Thoracic aorta (tissue), 2 donors: ENCODE results near the gene PLA2G3. TPM values are rescaled to one million over a fixed set of nuclear protein-coding genes. Genes with fewer than 3 reads are reported as not detected.
A peak's percentile ranks its signal among the peaks of the same experiment; 100 is the strongest.

Experiments
- ATAC-seq: fragments of 150-250 bp; one replicate; pipeline ENCODE4 v1.8.0; 2017; ENCODE audit warnings: low read depth; ENCODE audit not compliant: insufficient number of reproducible peaks, low FRiP score
- DNase-seq: peaks from one replicate; pipeline ENCODE4 v3.0.0-alpha.2; 2020; ENCODE audit warnings: low spot score
- H3K27ac ChIP-seq, 2 donors: fragments of 200-600 bp; sonication (generic); 1 replicate in 1 of 2; 2 replicates in 1 of 2; pipeline ENCODE4 v1.5.1; 2016; ENCODE audit warnings: mild to moderate bottlenecking in 2 of 2, moderate library complexity in 2 of 2
- H3K27me3 ChIP-seq: fragments of 200-600 bp; sonication (generic); replicated peaks from 2 replicates; pipeline ENCODE4 v1.6.0; 2016; ENCODE audit warnings: mild to moderate bottlenecking; ENCODE audit not compliant: insufficient read depth
- H3K36me3 ChIP-seq: fragments of 200-600 bp; sonication (generic); one replicate; pipeline ENCODE4 v1.5.1; 2016
- H3K4me1 ChIP-seq, 2 donors: fragments of 200-600 bp; sonication (generic); 1 replicate in 1 of 2; 2 replicates in 1 of 2; pipeline versions ENCODE4 v1.5.1 to v1.6.0; 2016; ENCODE audit warnings: low read depth in 2 of 2, mild to moderate bottlenecking in 1 of 2; ENCODE audit not compliant: control insufficient read depth in 1 of 2
- H3K4me3 ChIP-seq: fragments of 200-600 bp; sonication (generic); 2 replicates; pipeline ENCODE4 v1.5.1; 2016; ENCODE audit warnings: mild to moderate bottlenecking
- H3K9me3 ChIP-seq: fragments of 200-600 bp; sonication (generic); 2 replicates; pipeline ENCODE4 v1.5.1; 2016
- CTCF ChIP-seq: fragments of 200-600 bp; sonication (generic); IDR thresholded peaks from one replicate; pipeline ENCODE4 v1.5.1; 2019; ENCODE audit warnings: antibody characterized with exemption
- total RNA-seq, 2 donors: library from RNA; depleted of rRNA; stranded (reverse); fragments of >200 nt; gene quantifications; one replicate each; pipeline versions ENCODE4 v1.1.0 to v1.2.3, GENCODE V29; 2016

PLA2G3 gene
- total RNA-seq = not detected

- ATAC-seq (no peak), DNase-seq (no peak)
Measured at GRCh38 chr22:31139866-31140716, at the start of gene PLA2G3. PLA2G3 (minus strand) TSS chr22:31140508; CDS start chr22:31140354, 154 bp downstream.

GRCh38 chr22:31187627-31188026, 47.3 kb upstream of the PLA2G3 start:
- ATAC-seq (no peak), DNase-seq (no peak)
- H3K27ac ChIP-seq = no peak overlapping the region
- H3K27me3 ChIP-seq = no peaks in the 10 kb centered on the region
- H3K4me1 ChIP-seq = no peaks in the 10 kb centered on the region
- H3K36me3 ChIP-seq = peaks cover 13% of the 10 kb centered on the region
- no peak for TF ChIP-seq CTCF
- H3K9me3 ChIP-seq = no peaks in the 10 kb centered on the region
- H3K4me3 ChIP-seq = no peak overlapping the region

More at GRCh38 chr22:31139866-31140716, at the start of gene PLA2G3:
- peaks cover 3% of the 10 kb centered on the region for H3K27me3 ChIP-seq
- TF ChIP-seq CTCF = no peak
- H3K27ac ChIP-seq = no peak within 1 kb of the TSS
- H3K36me3 ChIP-seq = no peaks in the 10 kb centered on the region
- H3K4me3 ChIP-seq = no peak within 1 kb of the TSS
- H3K9me3 ChIP-seq = no peaks in the 10 kb centered on the region
- H3K4me1 ChIP-seq = peaks cover 0 to 24% of the 10 kb centered on the region in 2 donors

GRCh38 chr22:31185056-31185455, 44.7 kb upstream of the PLA2G3 start:
- Histone ChIP-seq H3K4me3 (no peak overlapping the region), H3K36me3 (peaks cover 8% of the 10 kb centered on the region), H3K27me3 (no peaks in the 10 kb centered on the region), H3K27ac (no peak overlapping the region), H3K9me3 (no peaks in the 10 kb centered on the region), H3K4me1 (no peaks in the 10 kb centered on the region)
- TF ChIP-seq CTCF = no peak
- DNase-seq (no peak), ATAC-seq (no peak)

GRCh38 chr22:31184015-31184414, 43.7 kb upstream of the PLA2G3 start:
- peaks cover 2 to 7% of the 10 kb centered on the region in 2 donors for H3K4me1 ChIP-seq
- no peak overlapping the region for H3K4me3 ChIP-seq
- H3K27ac ChIP-seq = no peak overlapping the region
- no peak for DNase-seq
- no peaks in the 10 kb centered on the region for H3K9me3 ChIP-seq
- TF ChIP-seq CTCF = no peak
- peaks cover 8% of the 10 kb centered on the region for H3K36me3 ChIP-seq
- no peaks in the 10 kb centered on the region for H3K27me3 ChIP-seq
- ATAC-seq = no peak

- no peaks in the 10 kb centered on the region for H3K27me3 ChIP-seq
- peak overlapping the region in 1 of 2 donors; percentile 79 for H3K27ac ChIP-seq
- H3K9me3 ChIP-seq = no peaks in the 10 kb centered on the region
- no peak for TF ChIP-seq CTCF
- ATAC-seq (no peak), DNase-seq (no peak)
- peaks cover 15 to 34% of the 10 kb centered on the region in 2 donors for H3K4me1 ChIP-seq
- peaks cover 3% of the 10 kb centered on the region for H3K36me3 ChIP-seq
- H3K4me3 ChIP-seq = no peak overlapping the region
Measured at GRCh38 chr22:31179345-31179744, 39.0 kb upstream of the PLA2G3 start.
